ENCODE results near the gene CHIC2.

GRCh38 chr4:54066718-54067129 is 2.3 kb upstream of the CHIC2 start:
- TF ChIP-seq EZH2 (IDR thresholded peaks at IDR 0.05) (no peak), CTCF (IDR thresholded peaks at IDR 0.05) (no peak)
